ENCODE measurements around the gene C10orf53.

Gene C10orf53

GRCh38 chr10:49735848-49736563 is 56.6 kb downstream of the C10orf53 start:
- H3K23ac ChIP-seq (ENCODE audit: low read length in 2 of 2): no peak overlapping the region
- H2BK120ac ChIP-seq (ENCODE audit: low read depth, low read length): no peak overlapping the region
- H2BK12ac ChIP-seq (ENCODE audit: low read length in 2 of 2): no peak overlapping the region
- no peak for DNase-seq
- peaks cover 0 to 20% of the 10 kb centered on the region in 2 experiments for H3K36me3 ChIP-seq (ENCODE audit: control insufficient read depth in 1 of 2, insufficient read depth in 2 of 2, low read depth in 1 of 2, low read length in 2 of 2)
- no peak overlapping the region for H3K4me2 ChIP-seq (ENCODE audit: low read length, poor library complexity, severe bottlenecking)
- 89% methylated on average over 23 of the region's 23 CpGs for WGBS
- H3K4ac ChIP-seq (ENCODE audit: low read depth in 1 of 2, low read length in 2 of 2): no peak overlapping the region
- no peak overlapping the region for H3K9ac ChIP-seq (ENCODE audit: low read length)
- H3K4me1 ChIP-seq (ENCODE audit: control insufficient read depth, insufficient read depth, low read depth, low read length): peaks cover 3% of the 10 kb centered on the region
- no peak overlapping the region for H3K27ac ChIP-seq (ENCODE audit: low read length, poor library complexity, severe bottlenecking)
- H4K91ac ChIP-seq (ENCODE audit: low read length): no peak overlapping the region
- H2BK5ac ChIP-seq (ENCODE audit: low read depth, low read length, poor library complexity, severe bottlenecking): no peak overlapping the region
- no peaks in the 10 kb centered on the region for H3K79me1 ChIP-seq (replicated peaks; ENCODE audit: low read length, poor library complexity, severe bottlenecking)
- H3K4me3 ChIP-seq (ENCODE audit: insufficient read depth in 1 of 2, low read depth in 1 of 2, low read length in 2 of 2): no peak overlapping the region
- no peaks in the 10 kb centered on the region for H3K9me3 ChIP-seq (ENCODE audit: control insufficient read depth, low read length)
- no peak overlapping the region for H2AK5ac ChIP-seq (ENCODE audit: low read length, severe bottlenecking)
- no peak overlapping the region for H4K8ac ChIP-seq (ENCODE audit: low read length)
- no peak overlapping the region for H3K14ac ChIP-seq (ENCODE audit: low read length in 2 of 2)
- H2BK15ac ChIP-seq (ENCODE audit: low read depth, poor library complexity, severe bottlenecking): no peak overlapping the region
- H2AFZ ChIP-seq (ENCODE audit: low read depth, low read length): no peak overlapping the region
- H3K18ac ChIP-seq (ENCODE audit: low read depth in 1 of 2, low read length in 2 of 2): no peak overlapping the region
- peaks cover 0 to 25% of the 10 kb centered on the region in 2 experiments for H3K27me3 ChIP-seq (ENCODE audit: control insufficient read depth in 1 of 2, insufficient read depth in 1 of 2, low read length in 2 of 2)

- H3K27me3 ChIP-seq (ENCODE audit: control insufficient read depth in 1 of 2, insufficient read depth in 1 of 2, low read length in 2 of 2): peaks cover 0 to 25% of the 10 kb centered on the region in 2 experiments
- no peak overlapping the region for H3K18ac ChIP-seq (ENCODE audit: low read depth in 1 of 2, low read length in 2 of 2)
- H2AK5ac ChIP-seq (ENCODE audit: low read length, severe bottlenecking): no peak overlapping the region
- peaks cover 3% of the 10 kb centered on the region for H3K4me1 ChIP-seq (ENCODE audit: control insufficient read depth, insufficient read depth, low read depth, low read length)
- H3K9me3 ChIP-seq (ENCODE audit: control insufficient read depth, low read length): no peaks in the 10 kb centered on the region
- no peak overlapping the region for H2AFZ ChIP-seq (ENCODE audit: low read depth, low read length)
- no peak overlapping the region for H4K91ac ChIP-seq (ENCODE audit: low read length)
- no peak overlapping the region for H3K4me2 ChIP-seq (ENCODE audit: low read length, poor library complexity, severe bottlenecking)
- WGBS: 81% methylated on average over 5 of the region's 5 CpGs
- peaks cover 0 to 20% of the 10 kb centered on the region in 2 experiments for H3K36me3 ChIP-seq (ENCODE audit: control insufficient read depth in 1 of 2, insufficient read depth in 2 of 2, low read depth in 1 of 2, low read length in 2 of 2)
- H2BK12ac ChIP-seq (ENCODE audit: low read length in 2 of 2): no peak overlapping the region
- no peak overlapping the region for H2BK15ac ChIP-seq (ENCODE audit: low read depth, poor library complexity, severe bottlenecking)
- H2BK5ac ChIP-seq (ENCODE audit: low read depth, low read length, poor library complexity, severe bottlenecking): no peak overlapping the region
- no peak overlapping the region for H2BK120ac ChIP-seq (ENCODE audit: low read depth, low read length)
- no peak overlapping the region for H3K23ac ChIP-seq (ENCODE audit: low read length in 2 of 2)
- no peak overlapping the region for H4K8ac ChIP-seq (ENCODE audit: low read length)
- H3K4me3 ChIP-seq (ENCODE audit: insufficient read depth in 1 of 2, low read depth in 1 of 2, low read length in 2 of 2): no peak overlapping the region
- no peak overlapping the region for H3K9ac ChIP-seq (ENCODE audit: low read length)
- DNase-seq: no peak
- H3K79me1 ChIP-seq (replicated peaks; ENCODE audit: low read length, poor library complexity, severe bottlenecking): no peaks in the 10 kb centered on the region
- H3K14ac ChIP-seq (ENCODE audit: low read length in 2 of 2): no peak overlapping the region
- no peak overlapping the region for H3K27ac ChIP-seq (ENCODE audit: low read length, poor library complexity, severe bottlenecking)
- no peak overlapping the region for H3K4ac ChIP-seq (ENCODE audit: low read depth in 1 of 2, low read length in 2 of 2)
These were observed 57.2 kb downstream of the C10orf53 start for GRCh38 chr10:49736564-49737113.

- Histone ChIP-seq H3K18ac (ENCODE audit: low read depth in 1 of 2, low read length in 2 of 2) (no peak overlapping the region), H2BK5ac (ENCODE audit: low read depth, low read length, poor library complexity, severe bottlenecking) (no peak overlapping the region), H3K9ac (ENCODE audit: low read length) (no peak overlapping the region), H3K36me3 (ENCODE audit: control insufficient read depth in 1 of 2, insufficient read depth in 2 of 2, low read depth in 1 of 2, low read length in 2 of 2) (peaks cover 0 to 28% of the 10 kb centered on the region in 2 experiments), H4K8ac (ENCODE audit: low read length) (no peak overlapping the region), H3K23ac (ENCODE audit: low read length in 2 of 2) (no peak overlapping the region), H2BK120ac (ENCODE audit: low read depth, low read length) (no peak overlapping the region), H3K27ac (ENCODE audit: low read length, poor library complexity, severe bottlenecking) (no peak overlapping the region), H3K4ac (ENCODE audit: low read depth in 1 of 2, low read length in 2 of 2) (no peak overlapping the region), H3K4me2 (ENCODE audit: low read length, poor library complexity, severe bottlenecking) (no peak overlapping the region), H3K9me3 (ENCODE audit: control insufficient read depth, low read length) (no peaks in the 10 kb centered on the region), H2BK15ac (ENCODE audit: low read depth, poor library complexity, severe bottlenecking) (no peak overlapping the region), H2AK5ac (ENCODE audit: low read length, severe bottlenecking) (no peak overlapping the region), H3K4me3 (ENCODE audit: insufficient read depth in 1 of 2, low read depth in 1 of 2, low read length in 2 of 2) (no peak overlapping the region), H3K27me3 (ENCODE audit: control insufficient read depth in 1 of 2, insufficient read depth in 1 of 2, low read length in 2 of 2) (peaks cover 0 to 25% of the 10 kb centered on the region in 2 experiments), H3K4me1 (ENCODE audit: control insufficient read depth, insufficient read depth, low read depth, low read length) (peaks cover 7% of the 10 kb centered on the region), H3K14ac (ENCODE audit: low read length in 2 of 2) (no peak overlapping the region), H2AFZ (ENCODE audit: low read depth, low read length) (no peak overlapping the region), H2BK12ac (ENCODE audit: low read length in 2 of 2) (no peak overlapping the region), H4K91ac (ENCODE audit: low read length) (no peak overlapping the region), H3K79me1 (replicated peaks; ENCODE audit: low read length, poor library complexity, severe bottlenecking) (no peaks in the 10 kb centered on the region)
- DNase-seq: no peak
- 86% methylated on average over 19 of the region's 19 CpGs for WGBS
These were observed 58.2 kb downstream of the C10orf53 start for GRCh38 chr10:49737474-49738201.

Data from mesenchymal stem cell (in vitro differentiated cells and primary cell).